Right lobe of liver (tissue), 6 donors: ENCODE results near the gene SPA17. TPM values are rescaled to one million over a fixed set of nuclear protein-coding genes. Genes with fewer than 3 reads are reported as not detected.

Experiments used
- ATAC-seq, 4 donors: fragments of 200-7000 bp; cut with Tn5 transposase; one replicate each; pipeline ENCODE4 v1.9.1; 2020; ENCODE audit warnings: mild to moderate bottlenecking in 4 of 4, moderate library complexity in 4 of 4
- DNase-seq, 3 donors: peaks; one replicate each; pipeline ENCODE4 v3.0.0-alpha.2; 2020
- H3K27ac ChIP-seq, 3 donors: fragments of 200-600 bp; one replicate each; pipeline ENCODE4 v1.8.0; 2022
- H3K27me3 ChIP-seq, 2 donors: fragments of 200-600 bp; one replicate each; pipeline ENCODE4 v1.8.0; 2022
- H3K36me3 ChIP-seq, 4 donors: fragments of 200-600 bp; sonication (generic) in 1 of 4; one replicate each; pipeline versions ENCODE4 v1.5.1 to v1.8.0; 2017 to 2022; ENCODE audit warnings: control low read depth in 1 of 4
- H3K4me1 ChIP-seq, 4 donors: fragments of 200-600 bp; sonication (generic) in 1 of 4; one replicate each; pipeline versions ENCODE4 v1.5.1 to v1.8.0; 2017 to 2022; ENCODE audit warnings: control low read depth in 1 of 4
- H3K4me3 ChIP-seq, 3 donors: fragments of 200-600 bp; one replicate each; pipeline ENCODE4 v1.8.0; 2022
- H3K9me3 ChIP-seq, 4 donors: fragments of 200-600 bp; sonication (generic) in 1 of 4; one replicate each; pipeline versions ENCODE4 v1.5.1 to v1.8.0; 2017 to 2022; ENCODE audit warnings: control low read depth in 1 of 4
- POLR2A ChIP-seq: fragments of 450-650 bp; IDR thresholded peaks from one replicate; pipeline ENCODE4 v1.6.1; 2017; ENCODE audit warnings: antibody characterized with exemption, mild to moderate bottlenecking
- WGBS: methylation state at CpG from one replicate; pipeline ENCODE4 v1.1.6; 2018; ENCODE audit warnings: low coverage, low lambda C conversion rate; ENCODE audit not compliant: insufficient coverage; ENCODE audit errors: missing lambda C conversion rate; 5-methylcytosine and 5-hydroxymethylcytosine counted together
- intact Hi-C, 2 donors: fragments of 100-400 bp; cut with DNase I; formaldehyde crosslinking; loops; one replicate each; pipeline versions ENCODE4 v1.11.2 to v1.14.1; 2022
- total RNA-seq, 6 experiments: library from RNA; depleted of rRNA in 2 of 6; stranded (reverse); fragments of >200 nt in 2 of 6; fragmentation: NEBNext Ultra II Directional in 3 of 6; extraction: Animal tissue kit (Norgen Biotek cat#: 25700) in 3 of 6; gene quantifications; one replicate each; pipeline versions ENCODE4 v1.1.0 to v1.2.4, GENCODE V29; 2016 to 2023
- TF ChIP-seq, protein P1 (sequence below), 4 donors: fragments of 200-600 bp in 3 of 4; fragments of 450-650 bp in 1 of 4; IDR thresholded peaks; one replicate each; pipeline versions ENCODE4 v1.5.1 to v1.8.0; 2016 to 2022; ENCODE audit warnings: antibody characterized with exemption in 4 of 4, mild to moderate bottlenecking in 2 of 4
- donor health status: DM: no; HTN: yes; CAD: no.
- donor health status: DM: no; HTN: no; CAD: no.
- donor health status: DM: no; HTN: no; CAD: no.
- donor health status: DM: no; HTN: yes; CAD: no.
- donor health status: DM: no; HTN: yes; CAD: no.

SPA17 gene
- total RNA-seq, 6 experiments from 2014 or later = 0.23 to 4.0 (median 1.2) TPM

DNA sequence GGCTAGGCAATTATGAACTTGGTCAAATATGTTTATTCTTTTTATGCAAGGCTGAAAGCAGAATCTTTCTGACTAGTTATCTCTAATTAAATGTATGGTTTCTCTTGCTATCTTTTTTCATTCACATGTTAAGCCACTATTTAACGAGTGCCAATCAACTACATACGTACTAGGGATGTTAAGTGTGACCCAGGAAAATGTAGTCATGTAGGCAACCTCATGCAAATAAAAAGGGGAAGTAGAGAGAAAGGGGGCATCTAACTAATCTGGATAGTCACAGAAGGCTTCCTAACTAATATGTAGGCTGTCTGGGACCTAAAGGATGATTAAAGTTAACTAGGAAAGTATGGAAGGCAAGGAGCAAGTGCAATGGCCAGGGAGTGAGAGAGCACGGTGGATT lies 27.6 kb upstream of the SPA17 start:
- Histone ChIP-seq H3K36me3 (no peaks in the 10 kb centered on the region), H3K4me3 (no peak overlapping the region), H3K9me3 (no peaks in the 10 kb centered on the region), H3K4me1 (peaks cover 0 to 4% (median 0%) of the 10 kb centered on the region in 4 donors), H3K27me3 (no peaks in the 10 kb centered on the region), H3K27ac (no peak overlapping the region)
- 93% methylated on average over 3 of the region's 3 CpGs for WGBS
- TF ChIP-seq POLR2A = no peak
- TF ChIP-seq, protein P1, sequence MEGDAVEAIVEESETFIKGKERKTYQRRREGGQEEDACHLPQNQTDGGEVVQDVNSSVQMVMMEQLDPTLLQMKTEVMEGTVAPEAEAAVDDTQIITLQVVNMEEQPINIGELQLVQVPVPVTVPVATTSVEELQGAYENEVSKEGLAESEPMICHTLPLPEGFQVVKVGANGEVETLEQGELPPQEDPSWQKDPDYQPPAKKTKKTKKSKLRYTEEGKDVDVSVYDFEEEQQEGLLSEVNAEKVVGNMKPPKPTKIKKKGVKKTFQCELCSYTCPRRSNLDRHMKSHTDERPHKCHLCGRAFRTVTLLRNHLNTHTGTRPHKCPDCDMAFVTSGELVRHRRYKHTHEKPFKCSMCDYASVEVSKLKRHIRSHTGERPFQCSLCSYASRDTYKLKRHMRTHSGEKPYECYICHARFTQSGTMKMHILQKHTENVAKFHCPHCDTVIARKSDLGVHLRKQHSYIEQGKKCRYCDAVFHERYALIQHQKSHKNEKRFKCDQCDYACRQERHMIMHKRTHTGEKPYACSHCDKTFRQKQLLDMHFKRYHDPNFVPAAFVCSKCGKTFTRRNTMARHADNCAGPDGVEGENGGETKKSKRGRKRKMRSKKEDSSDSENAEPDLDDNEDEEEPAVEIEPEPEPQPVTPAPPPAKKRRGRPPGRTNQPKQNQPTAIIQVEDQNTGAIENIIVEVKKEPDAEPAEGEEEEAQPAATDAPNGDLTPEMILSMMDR (IDR thresholded peaks at IDR 0.05) = no peak
- no peak for DNase-seq
- no peak for ATAC-seq
- intact Hi-C loops = loop anchor here in 1 of 2 donors (10.0 kb wide), 1 partner anchor 219 kb away; the partner anchor contains the start of gene ROBO3

DNA sequence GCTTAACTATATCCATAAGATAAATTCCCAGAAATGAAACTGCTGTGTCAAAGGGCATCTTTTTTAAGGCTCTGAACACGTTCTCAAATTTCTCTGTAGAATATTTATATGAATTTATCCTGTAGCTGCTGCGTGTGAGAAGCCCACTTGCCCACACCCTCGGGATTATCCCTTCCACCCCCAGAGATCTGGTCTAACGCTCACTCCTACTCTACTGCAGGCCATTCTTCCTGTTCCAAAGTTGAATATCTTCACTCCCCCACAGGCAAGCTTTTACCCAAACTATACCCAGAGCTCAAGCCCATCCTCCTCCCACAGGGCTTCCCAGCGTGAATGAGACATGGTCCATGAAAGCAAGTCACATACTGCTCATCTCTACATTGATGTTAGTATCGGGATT lies 25.1 kb upstream of the SPA17 start:
- Histone ChIP-seq H3K9me3 (no peaks in the 10 kb centered on the region), H3K36me3 (no peaks in the 10 kb centered on the region), H3K27me3 (no peaks in the 10 kb centered on the region), H3K4me3 (no peak overlapping the region), H3K4me1 (peaks cover 0 to 4% (median 0%) of the 10 kb centered on the region in 4 donors), H3K27ac (no peak overlapping the region)
- TF ChIP-seq, protein P1 (IDR thresholded peaks at IDR 0.05) = no peak
- no peak for TF ChIP-seq POLR2A
- no peak for DNase-seq
- no peak for ATAC-seq
- intact Hi-C loops = loop anchor here in 1 of 2 donors (10.0 kb wide), 1 partner anchor 216 kb away; the partner anchor contains the start of gene ROBO3
- 71% methylated on average over 6 of the region's 6 CpGs for WGBS

- DNase-seq (no peak), ATAC-seq (no peak)
- Histone ChIP-seq H3K4me3 (no peak overlapping the region), H3K4me1 (no peaks in the 10 kb centered on the region), H3K27ac (no peak overlapping the region), H3K9me3 (no peaks in the 10 kb centered on the region), H3K27me3 (no peaks in the 10 kb centered on the region), H3K36me3 (no peaks in the 10 kb centered on the region)
- intact Hi-C loops = loop anchor here in 1 of 2 donors (10.0 kb wide), 1 partner anchor 188 kb away; no protein-coding TSS in a partner anchor
- TF ChIP-seq, protein P1 (IDR thresholded peaks at IDR 0.05) = no peak
- TF ChIP-seq POLR2A = no peak
- WGBS = 88% methylated on average over 12 of the region's 16 CpGs
These were observed 16.7 kb upstream of the SPA17 start for GRCh38 chr11:124656774-124657630.

- H3K36me3 ChIP-seq = no peaks in the 10 kb centered on the region
- 90% methylated on average over 5 of the region's 5 CpGs for WGBS
- TF ChIP-seq, protein P1 (IDR thresholded peaks at IDR 0.05) = no peak
- TF ChIP-seq POLR2A = no peak
- no peaks in the 10 kb centered on the region for H3K4me1 ChIP-seq
- no peak overlapping the region for H3K27ac ChIP-seq
- DNase-seq = no peak
- no peak for ATAC-seq
- H3K9me3 ChIP-seq = no peaks in the 10 kb centered on the region
- H3K4me3 ChIP-seq = no peak overlapping the region
- no peaks in the 10 kb centered on the region for H3K27me3 ChIP-seq
- intact Hi-C loops = loop anchor here in 1 of 2 donors (10.0 kb wide), 1 partner anchor 187 kb away; no protein-coding TSS in a partner anchor
These were observed 15.8 kb upstream of the SPA17 start for GRCh38 chr11:124657904-124658303.
